DMS79 (cell line): ENCODE data around the gene HES7.
A peak's percentile ranks its signal among the peaks of the same experiment; 100 is the strongest.

ENCODE experiments used
- DNase-seq: peaks from one replicate; lab custom pipeline; 2025; lab: John Stamatoyannopoulos, UW

Gene HES7

GRCh38 chr17:8155231-8155995, 31.5 kb upstream of the HES7 start:
- DNase-seq, result no peak

- DNase-seq, result no peak
Observed at GRCh38 chr17:8154608-8155155, 30.8 kb upstream of the HES7 start.

GRCh38 chr17:8153957-8154607, 30.2 kb upstream of the HES7 start:
- peak; percentile 43 for DNase-seq

- DNase-seq, result no peak
Observed at GRCh38 chr17:8153525-8153956, 29.6 kb upstream of the HES7 start.

- no peak for DNase-seq
Observed at GRCh38 chr17:8153031-8153451, 29.1 kb upstream of the HES7 start.

DNA sequence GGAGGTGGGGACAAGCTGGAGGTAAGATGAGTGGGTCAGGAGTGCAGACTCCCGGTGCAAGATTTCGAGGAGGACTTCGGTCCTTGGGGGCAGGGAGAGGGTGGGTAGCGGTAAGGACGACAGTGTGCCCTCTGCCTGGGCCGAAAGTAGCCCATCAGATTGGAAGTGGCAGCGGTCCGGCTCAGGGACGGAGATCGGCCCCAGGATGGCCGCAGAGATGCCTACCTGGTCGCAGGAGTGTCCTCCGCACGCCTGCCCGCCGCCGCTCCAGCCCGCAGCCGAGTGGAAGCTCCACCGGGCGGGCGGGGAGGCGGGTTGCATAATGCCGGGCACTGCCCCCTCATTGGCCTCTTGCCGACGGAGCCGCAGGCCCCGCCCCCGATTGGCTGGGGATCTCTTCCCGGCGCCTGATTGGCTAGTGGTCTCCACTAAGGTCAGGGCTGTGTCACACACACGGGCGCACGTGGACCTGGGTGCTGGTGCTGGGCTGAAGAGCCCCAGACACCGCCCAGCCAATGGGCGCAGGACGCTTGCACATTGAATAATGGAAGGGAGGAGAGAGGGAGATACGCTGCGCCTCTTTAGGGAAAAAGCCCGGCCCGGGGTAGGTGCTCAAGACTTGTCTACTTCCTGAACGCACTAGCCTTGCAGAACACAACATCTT, 28.3 kb upstream of the HES7 start, which contains the start of gene PER1:
TSS of gene PER1 (minus strand) at position 293 of the 664 bp plus-strand sequence. CDS start 1,698 bp downstream, outside the sequence.
- peak; percentile 72 for DNase-seq

GRCh38 chr17:8151641-8152111, 27.8 kb upstream of the HES7 start:
- DNase-seq, result no peak

DNA sequence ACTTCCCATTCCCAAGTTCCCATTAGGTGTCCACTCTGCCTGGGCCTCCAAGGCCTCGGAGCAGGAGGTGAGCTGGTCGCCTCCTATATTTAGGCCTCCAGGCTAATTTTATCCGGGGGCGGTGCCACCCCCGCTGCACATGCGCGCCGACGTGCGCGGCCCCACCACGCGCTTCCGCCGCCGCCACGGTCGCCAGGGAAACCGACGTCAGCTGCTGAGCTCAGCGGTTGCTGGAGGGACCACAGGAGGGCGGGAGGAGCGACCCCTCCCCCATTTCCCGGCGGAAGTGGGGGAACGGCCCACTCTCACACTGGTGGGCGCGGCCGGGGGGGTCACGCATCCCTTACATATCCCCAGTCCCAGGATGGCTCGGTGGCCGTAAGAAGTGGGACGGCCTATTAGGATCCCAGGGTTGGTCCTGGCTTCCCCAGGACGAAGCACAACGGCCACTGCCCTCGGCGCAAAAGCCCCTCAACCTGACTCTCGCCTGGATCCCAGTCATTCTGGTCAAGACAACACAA, 27.3 kb upstream of the HES7 start:
- DNase-seq, result peak; percentile 64

GRCh38 chr17:8150194-8151119, 26.6 kb upstream of the HES7 start:
- no peak for DNase-seq

DNA sequence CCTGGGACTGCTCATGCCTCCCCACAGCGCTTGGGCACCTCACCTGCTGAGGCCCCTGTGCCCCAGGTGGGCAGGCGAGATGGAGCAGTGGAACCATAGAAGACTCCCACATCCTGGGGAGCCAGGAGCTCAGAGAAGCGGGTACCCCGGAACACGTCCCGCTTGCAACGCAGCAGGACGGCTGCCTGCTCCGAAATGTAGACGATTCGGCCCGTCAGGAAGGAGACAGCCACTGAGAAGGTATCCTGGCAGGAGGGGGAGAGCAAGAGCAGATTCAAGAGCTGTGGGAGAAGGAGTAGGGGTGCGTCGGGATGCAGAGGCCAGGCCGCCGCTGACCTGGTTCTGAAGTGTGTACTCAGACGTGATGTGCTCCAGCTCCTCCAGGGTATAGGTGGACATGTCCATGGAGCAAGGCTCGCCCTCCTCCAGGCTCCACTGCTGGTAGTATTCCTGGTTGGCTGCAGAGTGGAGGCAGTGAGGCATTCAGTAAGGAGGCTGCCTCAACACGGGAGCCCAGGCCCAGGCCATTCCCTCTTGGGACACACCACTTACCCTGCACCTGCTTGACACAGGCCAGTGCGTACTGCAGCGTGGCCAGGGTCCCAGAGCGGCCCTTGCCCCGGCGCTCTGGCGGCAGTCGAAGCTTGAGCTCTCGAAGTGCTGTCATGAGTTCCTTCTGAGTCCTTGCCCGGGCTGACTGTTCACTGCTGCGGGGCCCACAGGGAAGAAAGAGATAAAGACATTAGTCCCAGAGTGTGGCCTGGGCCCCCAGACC, 25.7 kb upstream of the HES7 start:
- DNase-seq, result no peak

DNA sequence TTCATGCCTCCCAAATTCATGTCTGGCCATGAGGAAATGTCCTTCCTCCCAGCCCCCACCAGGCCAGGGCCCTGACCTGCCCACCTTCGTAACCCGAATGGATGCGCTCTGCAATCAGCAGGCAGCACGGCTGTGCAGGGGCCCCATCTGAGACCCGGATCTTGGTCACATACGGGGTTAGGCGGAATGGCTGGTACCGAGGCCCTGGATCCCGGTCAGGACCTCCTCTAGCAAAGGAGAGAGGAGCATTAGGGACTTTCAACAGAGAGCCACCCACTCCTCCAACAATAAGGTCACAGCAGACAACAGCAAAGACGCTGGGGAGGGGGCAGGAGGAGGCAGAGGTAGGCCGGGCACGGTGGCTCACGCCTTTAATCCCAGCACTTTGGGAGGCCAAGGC, 24.7 kb upstream of the HES7 start:
- no peak for DNase-seq

- DNase-seq, result no peak
Observed at GRCh38 chr17:8147805-8148404, 24.0 kb upstream of the HES7 start.

GRCh38 chr17:8147141-8147804, 23.4 kb upstream of the HES7 start:
- no peak for DNase-seq

- DNase-seq, result no peak
Observed at GRCh38 chr17:8146381-8147140, 22.7 kb upstream of the HES7 start.

- no peak for DNase-seq
Observed at GRCh38 chr17:8145811-8146210, 21.9 kb upstream of the HES7 start.

GRCh38 chr17:8144401-8145231, 20.7 kb upstream of the HES7 start:
- no peak for DNase-seq

GRCh38 chr17:8143581-8144400, 19.9 kb upstream of the HES7 start:
- DNase-seq, result no peak
